Activated naive CD8-positive, alpha-beta T cell treated with anti-CD3 and anti-CD28 coated beads for 36 hours (primary cell): ENCODE results near the gene NEUROD6. TPM values are rescaled to one million over a fixed set of nuclear protein-coding genes. Genes with fewer than 3 reads are reported as not detected.

Experiments used
- DNase-seq: peaks from one replicate; pipeline ENCODE4 v3.0.0; 2021
- H3K27ac Mint-ChIP-seq: one replicate; pipeline ENCODE4 v1.8.0; 2022; ENCODE audit warnings: mild to moderate bottlenecking, moderate library complexity, mixed read lengths
- H3K27me3 Mint-ChIP-seq: one replicate; pipeline ENCODE4 v1.8.0; 2022; ENCODE audit warnings: mild to moderate bottlenecking, mixed read lengths
- H3K36me3 Mint-ChIP-seq: one replicate; pipeline ENCODE4 v1.8.0; 2021; ENCODE audit warnings: mild to moderate bottlenecking, mixed read lengths
- H3K4me1 Mint-ChIP-seq: one replicate; pipeline ENCODE4 v1.8.0; 2021; ENCODE audit warnings: mixed read lengths
- H3K4me3 Mint-ChIP-seq: one replicate; pipeline ENCODE4 v1.8.0; 2022; ENCODE audit warnings: mild to moderate bottlenecking, moderate library complexity, mixed read lengths
- H3K9me3 Mint-ChIP-seq: one replicate; pipeline ENCODE4 v1.8.0; 2022; ENCODE audit warnings: mixed read lengths
- total RNA-seq, 2 experiments: library from RNA; stranded (reverse); gene quantifications; one replicate each; pipeline ENCODE4 v1.2.3, GENCODE V29; 2021

The NEUROD6 gene
- total RNA-seq, 2 experiments from 2014 or later, result not detected

- Mint-ChIP-seq H3K36me3 (no peaks in the 10 kb centered on the region), H3K27ac (no peak overlapping the region), H3K4me3 (no peak overlapping the region), H3K4me1 (no peaks in the 10 kb centered on the region), H3K27me3 (peaks cover 37% of the 10 kb centered on the region), H3K9me3 (no peaks in the 10 kb centered on the region)
- DNase-seq, result no peak
Observed at GRCh38 chr7:31340051-31340450, 475 bp downstream of the NEUROD6 start.

- H3K36me3 Mint-ChIP-seq, result no peaks in the 10 kb centered on the region
- no peaks in the 10 kb centered on the region for H3K4me1 Mint-ChIP-seq
- no peak for DNase-seq
- no peak overlapping the region for H3K4me3 Mint-ChIP-seq
- no peak overlapping the region for H3K27ac Mint-ChIP-seq
- no peaks in the 10 kb centered on the region for H3K9me3 Mint-ChIP-seq
- H3K27me3 Mint-ChIP-seq, result peaks cover 40% of the 10 kb centered on the region
Observed at GRCh38 chr7:31338706-31339105, 1.8 kb downstream of the NEUROD6 start.

- Mint-ChIP-seq H3K36me3 (no peaks in the 10 kb centered on the region), H3K27ac (no peak overlapping the region), H3K27me3 (peaks cover 40% of the 10 kb centered on the region), H3K4me1 (no peaks in the 10 kb centered on the region), H3K9me3 (no peaks in the 10 kb centered on the region), H3K4me3 (no peak overlapping the region)
- no peak for DNase-seq
Observed at GRCh38 chr7:31337002-31337565, 3.4 kb downstream of the NEUROD6 start.

- no peaks in the 10 kb centered on the region for H3K36me3 Mint-ChIP-seq
- no peak overlapping the region for H3K27ac Mint-ChIP-seq
- DNase-seq, result no peak
- H3K9me3 Mint-ChIP-seq, result no peaks in the 10 kb centered on the region
- H3K4me1 Mint-ChIP-seq, result no peaks in the 10 kb centered on the region
- peaks cover 38% of the 10 kb centered on the region for H3K27me3 Mint-ChIP-seq
- no peak overlapping the region for H3K4me3 Mint-ChIP-seq
Observed at GRCh38 chr7:31336202-31337001, 4.1 kb downstream of the NEUROD6 start.

- Mint-ChIP-seq H3K9me3 (no peaks in the 10 kb centered on the region), H3K4me3 (no peak overlapping the region), H3K4me1 (no peaks in the 10 kb centered on the region), H3K27me3 (peaks cover 35% of the 10 kb centered on the region), H3K36me3 (no peaks in the 10 kb centered on the region), H3K27ac (no peak overlapping the region)
- no peak for DNase-seq
Observed at GRCh38 chr7:31335884-31336201, 4.7 kb downstream of the NEUROD6 start.

GRCh38 chr7:31335161-31335856 lies 5.2 kb downstream of the NEUROD6 start:
- no peak overlapping the region for H3K4me3 Mint-ChIP-seq
- no peaks in the 10 kb centered on the region for H3K36me3 Mint-ChIP-seq
- no peak for DNase-seq

GRCh38 chr7:31333291-31333690 lies 7.2 kb downstream of the NEUROD6 start:
- Mint-ChIP-seq H3K9me3 (no peaks in the 10 kb centered on the region), H3K4me1 (no peaks in the 10 kb centered on the region), H3K4me3 (no peak overlapping the region), H3K36me3 (no peaks in the 10 kb centered on the region), H3K27ac (no peak overlapping the region), H3K27me3 (peaks cover 26% of the 10 kb centered on the region)
- no peak for DNase-seq

More at GRCh38 chr7:31335161-31335856, 5.2 kb downstream of the NEUROD6 start:
- no peaks in the 10 kb centered on the region for H3K9me3 Mint-ChIP-seq
- peaks cover 35% of the 10 kb centered on the region for H3K27me3 Mint-ChIP-seq
- H3K4me1 Mint-ChIP-seq, result no peaks in the 10 kb centered on the region
- H3K27ac Mint-ChIP-seq, result no peak overlapping the region

GRCh38 chr7:31327071-31327470 lies 13.5 kb downstream of the NEUROD6 start:
- Mint-ChIP-seq H3K9me3 (no peaks in the 10 kb centered on the region), H3K36me3 (no peaks in the 10 kb centered on the region), H3K27me3 (no peaks in the 10 kb centered on the region), H3K27ac (no peak overlapping the region), H3K4me1 (no peaks in the 10 kb centered on the region), H3K4me3 (no peak overlapping the region)
- DNase-seq, result no peak

- no peaks in the 10 kb centered on the region for H3K27me3 Mint-ChIP-seq
- no peaks in the 10 kb centered on the region for H3K9me3 Mint-ChIP-seq
- no peak overlapping the region for H3K27ac Mint-ChIP-seq
- no peaks in the 10 kb centered on the region for H3K4me1 Mint-ChIP-seq
- no peak overlapping the region for H3K4me3 Mint-ChIP-seq
- H3K36me3 Mint-ChIP-seq, result no peaks in the 10 kb centered on the region
- DNase-seq, result no peak
Observed at GRCh38 chr7:31326416-31326815, 14.1 kb downstream of the NEUROD6 start.

- H3K4me1 Mint-ChIP-seq, result no peaks in the 10 kb centered on the region
- DNase-seq, result no peak
- no peaks in the 10 kb centered on the region for H3K27me3 Mint-ChIP-seq
- H3K4me3 Mint-ChIP-seq, result no peak overlapping the region
- no peak overlapping the region for H3K27ac Mint-ChIP-seq
- no peaks in the 10 kb centered on the region for H3K9me3 Mint-ChIP-seq
- no peaks in the 10 kb centered on the region for H3K36me3 Mint-ChIP-seq
Observed at GRCh38 chr7:31323101-31323500, 17.4 kb downstream of the NEUROD6 start.

- no peak for DNase-seq
- H3K27me3 Mint-ChIP-seq, result no peaks in the 10 kb centered on the region
- no peaks in the 10 kb centered on the region for H3K36me3 Mint-ChIP-seq
- no peak overlapping the region for H3K4me3 Mint-ChIP-seq
- H3K9me3 Mint-ChIP-seq, result no peaks in the 10 kb centered on the region
- H3K4me1 Mint-ChIP-seq, result no peaks in the 10 kb centered on the region
- H3K27ac Mint-ChIP-seq, result no peak overlapping the region
Observed at GRCh38 chr7:31320675-31321074, 19.9 kb downstream of the NEUROD6 start.

GRCh38 chr7:31318313-31318712 lies 22.2 kb downstream of the NEUROD6 start:
- H3K9me3 Mint-ChIP-seq, result no peaks in the 10 kb centered on the region
- H3K36me3 Mint-ChIP-seq, result no peaks in the 10 kb centered on the region
- H3K27me3 Mint-ChIP-seq, result no peaks in the 10 kb centered on the region
- H3K4me1 Mint-ChIP-seq, result no peaks in the 10 kb centered on the region
- H3K4me3 Mint-ChIP-seq, result no peak overlapping the region
- DNase-seq, result no peak
- H3K27ac Mint-ChIP-seq, result no peak overlapping the region

GRCh38 chr7:31316876-31317275 lies 23.6 kb downstream of the NEUROD6 start:
- H3K4me3 Mint-ChIP-seq, result no peak overlapping the region
- no peaks in the 10 kb centered on the region for H3K36me3 Mint-ChIP-seq
- DNase-seq, result no peak
- H3K9me3 Mint-ChIP-seq, result no peaks in the 10 kb centered on the region
- no peak overlapping the region for H3K27ac Mint-ChIP-seq
- H3K4me1 Mint-ChIP-seq, result no peaks in the 10 kb centered on the region
- no peaks in the 10 kb centered on the region for H3K27me3 Mint-ChIP-seq

- no peak overlapping the region for H3K4me3 Mint-ChIP-seq
- H3K27me3 Mint-ChIP-seq, result no peaks in the 10 kb centered on the region
- H3K27ac Mint-ChIP-seq, result no peak overlapping the region
- DNase-seq, result no peak
- H3K4me1 Mint-ChIP-seq, result no peaks in the 10 kb centered on the region
- H3K9me3 Mint-ChIP-seq, result no peaks in the 10 kb centered on the region
- H3K36me3 Mint-ChIP-seq, result no peaks in the 10 kb centered on the region
Observed at GRCh38 chr7:31315758-31316157, 24.8 kb downstream of the NEUROD6 start.

- no peaks in the 10 kb centered on the region for H3K9me3 Mint-ChIP-seq
- H3K4me3 Mint-ChIP-seq, result no peak overlapping the region
- DNase-seq, result no peak
- H3K4me1 Mint-ChIP-seq, result no peaks in the 10 kb centered on the region
- H3K27ac Mint-ChIP-seq, result no peak overlapping the region
- no peaks in the 10 kb centered on the region for H3K27me3 Mint-ChIP-seq
- no peaks in the 10 kb centered on the region for H3K36me3 Mint-ChIP-seq
Observed at GRCh38 chr7:31314781-31315180, 25.7 kb downstream of the NEUROD6 start.

- H3K4me3 Mint-ChIP-seq, result no peak overlapping the region
- H3K9me3 Mint-ChIP-seq, result no peaks in the 10 kb centered on the region
- no peaks in the 10 kb centered on the region for H3K27me3 Mint-ChIP-seq
- H3K4me1 Mint-ChIP-seq, result no peaks in the 10 kb centered on the region
- H3K36me3 Mint-ChIP-seq, result no peaks in the 10 kb centered on the region
- DNase-seq, result no peak
- no peak overlapping the region for H3K27ac Mint-ChIP-seq
Observed at GRCh38 chr7:31312889-31313288, 27.6 kb downstream of the NEUROD6 start.
